ENCODE measurements around the gene CHST11.
A peak's percentile ranks its signal among the peaks of the same experiment; 100 is the strongest.

The CHST11 gene

GRCh38 chr12:104643819-104644669, 187.3 kb downstream of the CHST11 start (continued):
- no peak for TF ChIP-seq ZBTB44 (tag by site-specific recombination; IDR thresholded peaks at IDR 0.05)
- no peak for TF ChIP-seq PRDM10 (tag by site-specific recombination; IDR thresholded peaks at IDR 0.05)
- TF ChIP-seq ZIC2 (tag by site-specific recombination; IDR thresholded peaks at IDR 0.05): peak; percentile 30; the same call in 1 of the 2 replicates

- H3K4me3 ChIP-seq (ENCODE audit: low read depth, low read length): no peak overlapping the region
- ChIA-PET POLR2A (no interaction called here), CTCF (interaction anchor here (0.6 kb wide), 1 partner anchor 8 kb away, joined by 3 read pairs; no protein-coding TSS in a partner anchor)
- no peaks in the 10 kb centered on the region for H3K4me1 ChIP-seq (ENCODE audit: control insufficient read depth, insufficient read depth, low read length)
- H3K36me3 ChIP-seq (ENCODE audit: control insufficient read depth in 2 of 2, insufficient read depth in 1 of 2, low read length in 2 of 2): no peaks in the 10 kb centered on the region
- TF ChIP-seq ZNF426 (tag by site-specific recombination; IDR thresholded peaks at IDR 0.05) (no peak), ZNF791 (tag by site-specific recombination; IDR thresholded peaks at IDR 0.05) (no peak), ZNF610 (tag by site-specific recombination; IDR thresholded peaks at IDR 0.05; ENCODE audit: borderline replicate concordance) (no peak), ZNF157 (tag by site-specific recombination; IDR thresholded peaks at IDR 0.05) (no peak), ZNF704 (tag by site-specific recombination; IDR thresholded peaks at IDR 0.05) (no peak), PRDM6 (tag by site-specific recombination; IDR thresholded peaks at IDR 0.05) (no peak), ZNF23 (tag by site-specific recombination; IDR thresholded peaks at IDR 0.05; ENCODE audit: borderline replicate concordance) (no peak), ZSCAN30 (tag by site-specific recombination; IDR thresholded peaks at IDR 0.05) (no peak), ZNF37A (tag by site-specific recombination; IDR thresholded peaks at IDR 0.05) (no peak)
- no peak overlapping the region for H3K27ac ChIP-seq (ENCODE audit: extremely low read depth, low read depth, low read length)
- no peaks in the 10 kb centered on the region for H3K9me3 ChIP-seq (ENCODE audit: control insufficient read depth, insufficient read depth, low read depth, low read length)
These were observed 192.0 kb downstream of the CHST11 start for GRCh38 chr12:104648756-104649155.

GRCh38 chr12:104649217-104649824, 192.6 kb downstream of the CHST11 start:
- TF ChIP-seq PRDM6 (tag by site-specific recombination; IDR thresholded peaks at IDR 0.05): peak; percentile 61; the same call in 1 of the 2 replicates
- no peak for TF ChIP-seq ZNF23 (tag by site-specific recombination; IDR thresholded peaks at IDR 0.05; ENCODE audit: borderline replicate concordance)
- TF ChIP-seq ZNF747 (tag by site-specific recombination; IDR thresholded peaks at IDR 0.05): no peak
- no peak for TF ChIP-seq ZFP37 (tag by site-specific recombination; IDR thresholded peaks at IDR 0.05)
- Histone ChIP-seq H3K4me1 (ENCODE audit: control insufficient read depth, insufficient read depth, low read length) (no peaks in the 10 kb centered on the region), H3K4me3 (ENCODE audit: low read depth, low read length) (no peak overlapping the region), H3K27ac (ENCODE audit: extremely low read depth, low read depth, low read length) (no peak overlapping the region), H3K9me3 (ENCODE audit: control insufficient read depth, insufficient read depth, low read depth, low read length) (no peaks in the 10 kb centered on the region), H3K36me3 (ENCODE audit: control insufficient read depth in 2 of 2, insufficient read depth in 1 of 2, low read length in 2 of 2) (no peaks in the 10 kb centered on the region)
- POLR2A ChIA-PET: no interaction called here
- CTCF ChIA-PET: no interaction called here

Data from HEK293 (cell line).